B cell (primary cell): ENCODE data around the gene HIRA.

Experiments used
- CTCF ChIP-seq: fragments of 200-600 bp; IDR thresholded peaks from one replicate; pipeline ENCODE4 v1.8.0; 2022; ENCODE audit warnings: antibody characterized with exemption, mild to moderate bottlenecking
- EZH2 ChIP-seq: IDR thresholded peaks from 2 replicates; pipeline ENCODE4 v1.6.1; 2012; ENCODE audit warnings: borderline replicate concordance, low read depth, mild to moderate bottlenecking, moderate library complexity, low read length; ENCODE audit not compliant: insufficient read depth, poor library complexity, severe bottlenecking

- TF ChIP-seq CTCF (no peak), EZH2 (no peak)
Measured at GRCh38 chr22:19430890-19431541, 517 bp downstream of the HIRA start.
